Posterior cingulate gyrus (tissue), 11 donors: ENCODE results near the gene PRSS12.
A peak's percentile ranks its signal among the peaks of the same experiment; 100 is the strongest.
"Not testable (repeated sequence)": the region's sequence is repeated elsewhere in the genome, so short reads cannot be mapped to it uniquely, and the experiment has no call there.

ENCODE experiments used
- DNase-seq, 10 donors: peaks; one replicate each; pipeline versions ENCODE4 v3.0.0 to v3.0.0-alpha.2; 2020 to 2021; ENCODE audit warnings: mixed read lengths in 3 of 10
- intact Hi-C: fragments of 100-400 bp; cut with DNase I; formaldehyde crosslinking; loops from one replicate; pipeline ENCODE4 v1.15.1; 2023

PRSS12 gene, protein sequence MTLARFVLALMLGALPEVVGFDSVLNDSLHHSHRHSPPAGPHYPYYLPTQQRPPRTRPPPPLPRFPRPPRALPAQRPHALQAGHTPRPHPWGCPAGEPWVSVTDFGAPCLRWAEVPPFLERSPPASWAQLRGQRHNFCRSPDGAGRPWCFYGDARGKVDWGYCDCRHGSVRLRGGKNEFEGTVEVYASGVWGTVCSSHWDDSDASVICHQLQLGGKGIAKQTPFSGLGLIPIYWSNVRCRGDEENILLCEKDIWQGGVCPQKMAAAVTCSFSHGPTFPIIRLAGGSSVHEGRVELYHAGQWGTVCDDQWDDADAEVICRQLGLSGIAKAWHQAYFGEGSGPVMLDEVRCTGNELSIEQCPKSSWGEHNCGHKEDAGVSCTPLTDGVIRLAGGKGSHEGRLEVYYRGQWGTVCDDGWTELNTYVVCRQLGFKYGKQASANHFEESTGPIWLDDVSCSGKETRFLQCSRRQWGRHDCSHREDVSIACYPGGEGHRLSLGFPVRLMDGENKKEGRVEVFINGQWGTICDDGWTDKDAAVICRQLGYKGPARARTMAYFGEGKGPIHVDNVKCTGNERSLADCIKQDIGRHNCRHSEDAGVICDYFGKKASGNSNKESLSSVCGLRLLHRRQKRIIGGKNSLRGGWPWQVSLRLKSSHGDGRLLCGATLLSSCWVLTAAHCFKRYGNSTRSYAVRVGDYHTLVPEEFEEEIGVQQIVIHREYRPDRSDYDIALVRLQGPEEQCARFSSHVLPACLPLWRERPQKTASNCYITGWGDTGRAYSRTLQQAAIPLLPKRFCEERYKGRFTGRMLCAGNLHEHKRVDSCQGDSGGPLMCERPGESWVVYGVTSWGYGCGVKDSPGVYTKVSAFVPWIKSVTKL

DNA sequence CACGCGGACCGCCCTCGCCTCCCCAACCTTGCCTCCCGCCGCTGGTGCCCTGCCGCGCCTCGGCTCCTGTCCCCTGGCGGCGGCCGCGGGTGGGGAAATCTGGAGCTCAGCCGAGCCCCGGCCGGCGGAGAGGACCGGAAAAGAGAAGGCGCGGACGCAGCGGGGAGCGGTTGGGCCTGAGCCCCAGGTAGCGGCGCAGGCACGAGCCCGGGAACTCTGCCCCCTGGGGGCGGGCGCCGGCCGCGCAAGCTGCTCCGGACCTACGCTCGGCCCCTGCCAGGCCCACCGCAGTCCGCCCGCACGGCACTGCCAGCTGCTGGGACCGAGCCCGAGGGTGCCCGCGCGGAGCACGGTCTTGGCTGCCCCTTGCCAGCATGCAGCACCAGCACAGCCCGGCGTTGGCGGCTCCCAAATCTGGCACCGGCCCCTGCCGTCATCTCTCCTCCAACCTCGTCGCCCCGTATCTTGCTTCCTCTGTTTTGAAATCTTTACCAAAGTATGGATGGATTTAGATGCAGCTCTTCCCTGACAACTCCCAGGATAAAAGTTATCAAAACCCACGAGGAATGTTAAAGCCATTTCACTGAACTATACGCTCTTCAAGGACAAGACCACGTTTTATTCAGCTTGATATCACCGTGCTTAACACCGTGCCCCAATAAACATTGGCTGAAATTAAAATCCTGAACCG, at the start of gene PRSS12:
Gene PRSS12, minus strand, starts transcription at position 161 of the 691 bp plus-strand sequence. CDS start 283 bp downstream, outside the sequence.
- intact Hi-C loops, result no loop called here
- peak in 8 of 10 donors; percentile 9 to 87 (median 28) for DNase-seq

DNA sequence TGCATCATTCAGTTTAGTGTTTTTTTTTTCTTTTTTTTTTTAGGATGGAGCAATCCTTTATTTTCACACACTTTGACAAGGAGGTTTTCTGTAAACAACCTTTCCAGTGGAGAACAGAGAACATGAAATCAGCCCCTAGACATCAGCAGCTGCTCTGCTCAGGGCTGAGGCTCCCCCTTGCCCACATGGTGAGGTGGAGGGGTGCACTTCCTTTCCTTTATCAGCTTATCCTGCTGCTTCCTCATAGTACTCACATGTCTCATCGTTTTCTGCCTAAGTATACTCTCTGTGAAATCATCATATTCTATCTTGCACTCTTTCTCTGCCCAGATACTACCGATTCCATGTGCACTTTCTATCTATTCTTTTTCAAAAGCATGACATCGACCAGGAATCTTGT, 47.6 kb upstream of the PRSS12 start:
- peak in 1 of 10 donors; percentile 32 for DNase-seq
- intact Hi-C loops, result no loop called here

DNA sequence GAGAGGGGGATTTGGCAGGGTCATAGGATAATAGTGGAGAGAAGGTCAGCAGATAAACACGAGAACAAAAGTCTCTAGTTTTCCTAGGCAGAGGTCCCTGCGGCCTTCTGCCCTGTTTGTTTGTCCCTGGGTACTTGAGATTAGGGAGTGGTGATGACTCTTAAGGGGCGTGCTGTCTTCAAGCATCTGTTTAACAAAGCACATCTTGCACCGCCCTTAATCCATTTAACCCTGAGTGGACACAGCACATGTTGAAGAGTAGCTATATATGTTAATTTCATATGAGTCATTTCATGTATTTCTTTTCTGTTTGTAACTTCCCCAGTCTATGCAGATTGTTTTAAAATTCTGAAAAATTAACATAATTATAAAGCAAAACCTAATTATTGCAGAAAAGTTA, 47.1 kb upstream of the PRSS12 start:
- intact Hi-C loops, DNase-seq: not testable (repeated sequence)

DNA sequence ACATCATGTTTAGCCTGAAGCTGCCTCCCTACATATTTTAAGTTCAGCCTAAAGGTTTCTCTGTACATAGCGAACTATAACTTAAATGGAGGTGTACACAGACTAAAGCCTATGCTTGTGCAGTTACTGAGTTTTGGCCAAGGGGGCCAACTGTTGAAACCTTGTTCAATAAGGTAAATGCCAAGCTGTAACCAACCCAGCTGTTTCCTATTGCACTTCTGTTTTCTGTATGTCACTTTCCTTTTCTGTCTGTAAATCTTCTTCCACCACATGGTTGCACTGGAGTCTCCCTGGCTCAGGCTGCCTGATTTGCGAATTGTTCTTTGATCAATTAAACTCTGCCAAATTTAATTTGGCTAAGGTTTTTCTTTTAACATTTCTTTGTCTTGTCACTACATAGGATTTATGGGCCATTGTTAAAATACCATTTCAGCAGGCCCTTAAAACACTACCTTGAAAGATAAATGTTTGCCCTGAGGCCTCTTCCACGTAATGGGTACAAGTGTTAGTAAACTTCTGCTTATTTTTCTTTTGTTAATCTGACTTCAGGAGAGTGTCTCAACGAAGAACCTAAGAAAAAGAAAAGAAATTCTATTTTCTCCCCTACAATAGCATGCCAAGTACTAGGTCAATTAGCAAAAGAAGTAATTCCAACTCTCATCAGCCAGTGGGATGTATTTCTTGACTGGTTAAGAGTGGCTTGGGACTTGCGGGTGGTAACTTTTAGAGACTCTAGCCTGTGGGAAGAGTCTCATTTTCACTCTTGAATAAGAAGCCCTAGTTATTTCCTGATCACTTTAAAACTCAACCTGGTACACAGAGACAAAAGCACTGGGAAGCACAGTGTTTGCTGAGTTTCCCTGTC, 45.7 kb upstream of the PRSS12 start:
- peak in 1 of 10 donors; percentile 15 for DNase-seq

DNA sequence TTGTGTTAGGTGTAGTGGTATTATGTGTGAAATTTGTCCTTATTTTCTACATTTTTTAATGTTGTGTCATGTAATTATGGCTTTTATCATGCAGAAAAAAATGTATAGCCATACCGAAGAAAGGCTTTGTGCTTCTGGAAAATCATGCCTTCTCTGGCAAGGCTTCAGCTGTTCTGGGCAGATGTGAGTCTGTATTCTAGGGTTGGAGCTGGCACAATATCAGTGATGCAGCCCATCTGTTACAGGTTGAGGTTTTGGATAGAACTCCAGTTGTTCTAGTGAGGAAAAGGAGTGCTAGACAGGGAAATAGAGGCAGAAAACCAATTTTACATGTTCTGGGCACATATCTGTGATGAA, 44.8 kb upstream of the PRSS12 start:
- no peak for DNase-seq
- intact Hi-C loops, result no loop called here

More for the DNA sequence above, 45.7 kb upstream of the PRSS12 start:
- intact Hi-C loops, result no loop called here

DNA sequence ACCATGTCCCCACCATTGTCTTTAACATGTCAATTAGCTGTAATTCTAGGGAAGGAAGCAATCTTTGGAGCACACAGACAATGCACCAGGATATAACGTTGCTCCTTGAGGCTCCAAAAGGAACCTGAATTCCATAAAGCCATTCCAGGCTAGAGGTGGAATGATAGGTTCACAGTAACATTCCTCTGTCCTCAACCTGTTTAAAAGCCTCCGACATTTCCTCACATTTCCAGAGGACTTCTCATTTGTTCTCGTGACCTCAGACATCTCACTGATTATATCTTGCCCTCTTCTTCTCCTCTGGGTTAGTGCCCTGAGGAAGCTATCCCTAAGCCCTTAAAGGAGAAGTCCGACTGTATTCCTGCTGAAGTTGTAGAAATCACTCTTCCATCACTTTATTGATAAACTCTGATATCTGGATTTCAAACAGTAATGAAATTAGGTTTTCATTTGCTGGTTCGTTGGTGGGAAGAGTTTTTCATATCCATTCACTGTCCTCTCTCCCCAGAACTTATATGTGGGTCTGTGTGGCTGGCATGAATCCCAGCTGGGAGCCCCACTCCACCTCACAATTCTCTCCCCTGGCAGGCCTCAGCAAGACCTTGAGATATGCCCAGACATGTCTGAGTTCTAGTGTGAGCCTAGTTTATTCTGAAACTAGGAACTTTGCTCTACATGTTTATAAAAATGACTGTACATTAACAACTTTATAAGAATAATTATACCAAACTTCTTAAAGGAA, 44.2 kb upstream of the PRSS12 start:
- intact Hi-C loops, result no loop called here
- no peak for DNase-seq

DNA sequence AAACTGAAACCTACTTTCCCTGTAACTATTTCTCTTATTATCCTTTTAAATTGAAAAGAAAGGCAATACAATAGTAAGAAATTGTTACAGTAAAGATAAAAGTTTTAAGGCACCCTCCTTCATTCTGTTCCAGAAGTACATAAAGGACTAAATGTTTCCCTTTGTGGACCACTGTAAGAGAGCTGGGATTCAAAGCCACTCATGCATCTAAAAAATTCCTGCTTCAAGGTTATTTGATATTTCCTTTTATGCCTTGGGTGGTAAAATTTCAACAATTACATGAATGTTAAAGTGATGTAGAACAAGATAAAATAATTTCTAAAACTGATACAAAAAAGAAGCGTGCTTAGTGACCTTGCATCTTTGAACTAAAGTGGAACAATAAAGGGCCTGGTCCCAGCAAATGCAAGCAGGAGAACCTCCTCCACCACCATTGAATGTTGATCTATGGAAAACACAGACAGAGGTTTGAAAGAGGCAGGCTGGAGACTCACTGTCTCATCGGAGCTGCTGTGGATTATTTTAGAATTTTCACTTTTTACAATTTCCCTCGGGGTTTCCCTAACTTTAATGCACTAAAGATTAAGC, 42.3 kb upstream of the PRSS12 start:
- DNase-seq, result no peak
- intact Hi-C loops, result no loop called here

DNA sequence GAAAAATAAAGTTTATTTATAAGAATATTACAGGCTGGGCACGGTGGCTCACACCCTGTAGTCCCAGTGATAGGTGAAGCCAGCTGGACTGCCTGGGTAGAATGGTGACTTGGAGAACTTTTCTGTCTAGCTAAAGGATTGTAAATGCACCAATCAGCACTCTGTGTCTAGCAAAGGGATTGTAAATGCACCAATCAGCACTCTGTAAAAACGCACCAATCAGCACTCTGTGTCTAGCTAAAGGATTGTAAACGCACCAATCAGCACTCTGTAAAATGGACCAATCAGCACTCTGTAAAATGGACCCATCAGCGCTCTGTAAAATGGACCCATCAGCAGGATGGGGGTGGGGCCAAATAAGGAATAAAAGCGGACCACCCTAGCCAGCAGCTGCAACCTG, 39.7 kb upstream of the PRSS12 start:
- DNase-seq, intact Hi-C loops: not testable (repeated sequence)

DNA sequence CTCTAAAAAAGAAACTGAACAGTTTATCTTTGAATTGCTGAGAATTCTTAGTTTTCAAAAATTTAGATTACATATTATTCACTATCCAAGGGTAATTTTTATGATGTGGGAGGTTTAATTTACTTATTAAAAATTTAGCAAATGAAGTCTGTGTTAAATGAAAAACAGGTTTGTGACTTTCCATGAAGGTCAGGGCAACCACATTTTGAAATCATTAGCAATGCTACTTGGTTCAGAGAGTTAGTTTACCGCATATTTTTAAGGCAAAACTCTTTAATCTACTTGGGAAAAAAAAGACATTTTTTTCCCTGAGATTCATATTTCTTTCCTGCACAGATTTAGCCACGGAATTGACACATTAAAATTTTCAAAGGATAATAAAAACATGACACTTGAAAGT, 37.3 kb upstream of the PRSS12 start:
- no peak for DNase-seq
- intact Hi-C loops, result no loop called here

DNA sequence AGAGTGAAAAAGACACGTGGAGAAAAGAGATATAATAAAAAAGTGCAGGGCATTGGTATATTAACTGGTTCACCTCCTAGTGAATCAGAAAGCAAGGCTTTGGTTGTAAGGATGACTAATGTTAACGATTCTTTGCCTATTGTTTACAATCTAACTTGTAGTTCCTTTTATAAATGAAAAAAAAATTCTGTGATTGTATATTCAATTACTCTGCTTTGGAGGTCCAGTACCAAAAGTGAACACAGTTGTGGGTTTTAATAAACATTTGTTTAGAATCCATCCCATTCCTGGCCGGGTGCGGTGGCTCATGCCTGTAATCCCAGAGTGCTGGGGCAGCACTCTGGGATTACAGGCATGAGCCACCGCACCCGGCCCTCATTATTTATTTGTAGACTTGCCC, 36.9 kb upstream of the PRSS12 start:
- intact Hi-C loops, result no loop called here
- peak in 1 of 10 donors; percentile 41 for DNase-seq

DNA sequence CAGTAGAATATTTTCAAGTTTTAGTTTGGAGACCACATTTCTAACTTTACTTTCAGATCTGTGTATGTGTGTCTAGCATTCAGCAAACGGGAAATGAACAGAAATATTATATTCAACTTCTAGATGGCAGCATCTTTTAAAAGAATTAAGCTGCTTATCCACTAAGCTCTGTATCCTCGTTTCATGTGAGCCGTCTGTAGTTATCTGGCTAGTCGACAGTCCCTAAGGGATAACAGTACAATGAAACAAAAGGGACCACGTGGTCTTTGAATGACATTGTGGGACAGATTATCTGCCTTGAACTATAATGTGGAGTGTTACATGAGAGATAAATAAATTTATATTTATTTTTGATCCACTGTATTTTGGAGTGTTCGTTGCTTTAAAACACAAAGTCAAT, 35.8 kb upstream of the PRSS12 start:
- intact Hi-C loops, result no loop called here

DNA sequence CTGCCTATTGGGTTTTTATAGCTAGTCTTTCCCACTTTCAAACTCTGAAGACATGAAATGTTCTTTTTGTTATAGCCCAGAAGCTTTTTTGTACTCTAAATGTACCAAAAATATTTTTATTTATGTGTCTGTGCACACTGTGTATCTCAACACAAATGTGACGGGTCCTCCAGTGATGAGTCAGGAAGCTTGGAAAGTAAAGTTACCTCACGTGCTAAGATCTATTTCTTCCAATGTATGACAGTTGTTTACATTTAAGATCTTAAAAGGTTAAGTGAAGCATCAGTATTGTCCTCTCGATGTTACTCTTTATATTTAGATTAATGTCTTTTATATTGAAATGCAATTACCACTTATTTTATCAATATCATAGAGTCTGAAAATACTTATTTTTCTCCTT, 29.1 kb upstream of the PRSS12 start:
- no peak for DNase-seq
- intact Hi-C loops, result no loop called here

More for the DNA sequence above, 35.8 kb upstream of the PRSS12 start:
- no peak for DNase-seq

DNA sequence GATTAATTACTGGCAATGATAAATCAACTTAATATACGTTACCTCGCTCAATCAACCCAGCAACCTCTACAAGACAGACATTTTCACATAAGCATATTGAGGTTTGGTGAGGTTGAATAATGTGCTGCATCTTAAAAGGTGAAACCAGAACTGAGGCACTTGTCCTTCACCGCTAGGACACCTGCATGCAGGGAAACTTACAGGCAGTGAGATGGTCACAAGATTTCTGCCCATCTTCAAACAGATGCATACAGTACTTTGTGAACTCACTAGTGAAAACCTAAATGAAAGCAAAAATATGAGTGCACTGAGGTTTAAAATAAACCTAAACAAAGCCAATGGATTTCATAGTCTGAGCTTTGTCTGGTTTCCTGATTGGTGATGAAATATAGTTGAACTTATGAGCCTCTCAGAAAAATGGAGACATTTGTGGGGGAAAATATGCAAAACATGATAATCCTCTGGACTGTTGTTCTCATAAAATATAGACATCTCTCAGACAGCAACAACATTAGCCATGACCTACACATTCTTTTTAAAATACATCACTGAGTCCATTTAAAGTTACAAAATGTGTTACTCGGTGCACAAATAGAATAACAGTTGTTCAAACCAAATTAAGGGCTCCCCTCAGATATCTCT, 20.9 kb upstream of the PRSS12 start:
- intact Hi-C loops, result no loop called here
- DNase-seq, result no peak

DNA sequence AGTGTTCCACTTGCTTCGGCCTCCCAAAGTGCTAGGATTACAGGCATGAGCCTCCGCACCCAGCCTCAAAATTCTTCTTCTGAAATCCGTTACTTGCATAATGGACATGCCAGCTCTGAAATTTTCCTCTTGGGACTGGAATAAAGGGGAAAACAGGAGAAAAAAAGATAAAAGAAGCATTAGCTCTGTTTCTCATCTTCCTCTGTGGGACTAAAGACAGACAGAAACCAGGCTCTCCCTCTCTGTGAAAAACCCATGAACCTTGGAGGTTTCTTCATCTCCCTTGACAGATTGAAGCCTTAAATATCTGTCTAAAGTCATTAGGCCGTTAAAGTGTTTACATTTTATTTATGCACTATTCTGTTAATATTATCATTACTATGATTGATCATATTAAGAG, 19.4 kb upstream of the PRSS12 start:
- no peak for DNase-seq
- intact Hi-C loops, result no loop called here

DNA sequence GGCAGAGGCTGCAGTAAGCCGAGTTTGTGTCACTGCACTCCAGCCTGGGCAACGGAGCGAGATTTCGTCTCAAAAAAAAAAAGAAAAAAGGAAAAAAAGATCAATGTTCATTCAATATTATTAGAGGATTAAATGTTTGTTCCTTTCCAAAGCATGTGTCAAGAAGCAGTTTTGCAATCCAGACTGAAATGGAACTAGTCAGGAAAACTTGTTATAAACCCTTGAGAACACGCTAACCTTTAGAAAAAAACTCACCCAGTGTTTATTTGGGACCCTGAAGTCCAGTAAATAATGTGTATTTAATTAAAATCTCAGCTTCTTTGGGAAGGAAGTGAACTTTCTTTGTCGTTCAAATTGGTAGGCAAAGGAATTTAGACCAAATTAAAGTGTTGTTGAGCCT, 16.4 kb upstream of the PRSS12 start:
- no peak for DNase-seq
- intact Hi-C loops, result no loop called here

DNA sequence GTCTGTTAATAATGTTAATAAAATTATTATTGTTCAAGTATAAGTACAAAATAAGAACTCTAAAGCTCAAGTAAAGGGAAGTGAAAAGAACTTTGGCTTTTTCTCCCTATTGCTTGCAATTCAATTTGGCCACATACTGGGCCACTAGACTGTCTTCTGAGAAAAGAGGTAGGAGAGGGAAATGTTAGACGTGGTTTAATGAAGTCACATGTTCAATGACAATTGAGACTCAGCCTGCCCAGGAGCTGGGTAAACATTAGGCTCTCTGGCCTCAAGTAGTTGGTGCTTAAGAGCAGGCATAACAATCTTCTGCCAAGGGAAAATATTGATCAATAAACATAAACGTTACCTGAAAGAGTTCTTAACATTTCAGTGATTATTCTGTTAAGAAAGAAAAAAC, 15.1 kb upstream of the PRSS12 start:
- no peak for DNase-seq
- intact Hi-C loops, result no loop called here

DNA sequence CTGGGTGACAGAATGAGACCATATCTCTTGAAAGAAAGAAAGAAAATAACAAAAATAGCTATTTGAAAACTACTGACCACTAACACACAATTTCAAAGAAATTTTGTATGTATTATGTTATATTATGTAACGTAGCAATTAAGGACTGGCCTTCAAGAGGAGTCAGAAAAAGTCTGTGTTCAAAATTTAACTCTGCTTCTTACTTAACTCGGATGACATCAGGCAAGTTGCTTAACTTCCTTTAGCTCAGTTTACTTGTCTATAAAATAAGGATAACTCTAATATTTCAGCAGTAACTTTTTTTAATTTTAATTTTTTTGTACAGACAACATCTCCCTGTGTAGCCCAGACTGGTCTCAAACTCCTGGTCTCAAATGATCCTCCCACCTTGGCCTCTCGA, 14.6 kb upstream of the PRSS12 start:
- intact Hi-C loops, result no loop called here
- DNase-seq, result no peak

DNA sequence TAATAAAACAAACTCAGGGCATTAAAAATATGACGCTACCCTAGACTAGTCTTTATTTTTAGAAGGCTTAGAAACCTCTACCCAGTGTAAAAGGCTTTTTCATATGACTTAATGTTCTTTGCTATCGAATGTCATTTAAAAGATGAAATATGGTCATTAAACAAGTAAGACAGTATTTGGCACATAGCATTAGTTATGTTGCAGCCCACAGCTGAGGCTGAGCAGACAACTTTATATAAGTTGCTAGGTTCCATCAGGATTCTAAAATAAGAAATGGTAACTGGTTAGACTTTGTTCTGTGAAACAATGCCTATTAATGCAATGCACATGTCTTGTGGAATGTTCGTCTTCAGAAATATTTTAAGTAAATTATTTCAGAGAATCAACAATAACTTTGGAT, 10.4 kb upstream of the PRSS12 start:
- DNase-seq, result no peak
- intact Hi-C loops, result no loop called here

DNA sequence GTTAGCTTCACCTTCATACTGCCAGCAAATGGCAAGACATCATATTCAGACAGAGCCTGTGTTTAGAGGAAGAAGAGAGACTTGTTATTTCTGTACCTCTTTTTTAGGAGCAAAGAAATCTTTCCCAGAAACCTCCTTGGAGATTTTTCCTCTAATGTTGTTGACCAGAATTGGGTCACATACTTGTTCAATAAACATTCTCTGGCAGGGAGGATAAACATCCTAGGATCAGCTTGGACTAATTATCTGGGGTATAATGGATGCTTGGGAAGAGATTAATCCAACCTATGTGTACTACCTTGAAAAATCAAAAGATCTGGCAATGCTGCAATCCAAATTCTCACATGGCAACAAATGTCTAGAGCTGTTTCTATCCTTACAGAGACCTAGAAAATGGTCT, 8.4 kb upstream of the PRSS12 start:
- intact Hi-C loops, result no loop called here

More for the DNA sequence above, 8.4 kb upstream of the PRSS12 start:
- no peak for DNase-seq
